ENCODE results near the gene ALG10.
"Not testable (repeated sequence)": the region's sequence is repeated elsewhere in the genome, so short reads cannot be mapped to it uniquely, and the experiment has no call there.

ALG10 gene

DNA sequence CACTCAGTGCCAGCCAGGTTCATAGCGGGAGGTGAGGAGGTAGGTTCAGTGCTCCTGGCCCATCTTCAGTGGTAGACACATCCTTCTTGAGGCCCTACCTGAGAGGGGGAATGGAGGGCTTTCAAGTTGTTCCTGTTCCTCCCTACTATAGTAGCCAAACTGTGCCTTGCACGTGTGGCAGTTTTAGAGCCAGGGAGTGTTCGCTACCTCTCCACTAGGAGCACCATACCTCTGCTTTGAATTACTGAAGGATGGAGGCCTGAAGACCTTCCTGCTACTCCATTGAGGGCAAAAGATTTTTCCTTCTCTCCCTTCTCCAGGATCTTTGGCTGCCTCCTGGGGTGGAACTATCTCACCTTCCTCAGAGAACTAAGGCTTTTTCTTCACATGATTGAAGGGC lies 5.9 kb upstream of the ALG10 start:
- DNase-seq (ENCODE audit: insufficient read length, low spot score), result no peak
- no peak for TF ChIP-seq CTCF (IDR thresholded peaks at IDR 0.05; ENCODE audit: insufficient read depth, missing control alignments)

GRCh38 chr12:34021071-34021470 lies 1.2 kb upstream of the ALG10 start:
- FAIRE-seq (no peak), DNase-seq (ENCODE audit: insufficient read length, low spot score) (no peak)
- no peak for TF ChIP-seq CTCF (IDR thresholded peaks at IDR 0.05; ENCODE audit: insufficient read depth, missing control alignments)

More for the DNA sequence above, 5.9 kb upstream of the ALG10 start:
- FAIRE-seq, result no peak

DNA sequence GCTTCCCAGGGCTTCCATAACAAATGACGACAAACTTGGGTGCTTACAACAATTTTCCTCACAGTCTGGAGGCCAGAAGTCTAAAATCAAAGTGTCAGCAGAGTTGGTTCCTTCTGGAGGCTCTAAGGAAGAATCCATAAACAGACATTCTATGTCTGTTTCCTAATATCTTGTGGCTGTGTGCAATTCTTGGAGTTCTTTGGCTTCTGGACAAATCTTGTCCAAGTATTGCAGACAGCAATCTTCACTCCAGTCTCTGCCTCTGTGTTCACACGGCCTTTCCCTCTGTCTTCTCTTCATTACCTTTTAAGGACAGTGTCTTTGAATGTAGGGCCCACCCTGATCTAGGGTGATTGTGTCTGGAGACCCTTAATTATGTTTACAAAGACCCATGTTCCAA lies 5.4 kb downstream of the ALG10 start:
- not testable (repeated sequence) for DNase-seq (ENCODE audit: insufficient read length, low spot score); FAIRE-seq

- no peak for TF ChIP-seq CTCF (IDR thresholded peaks at IDR 0.05; ENCODE audit: insufficient read depth, missing control alignments)
- no peak for DNase-seq (ENCODE audit: insufficient read length, low spot score)
- no peak for FAIRE-seq
These were observed 8.3 kb downstream of the ALG10 start for GRCh38 chr12:34030591-34030990.

DNA sequence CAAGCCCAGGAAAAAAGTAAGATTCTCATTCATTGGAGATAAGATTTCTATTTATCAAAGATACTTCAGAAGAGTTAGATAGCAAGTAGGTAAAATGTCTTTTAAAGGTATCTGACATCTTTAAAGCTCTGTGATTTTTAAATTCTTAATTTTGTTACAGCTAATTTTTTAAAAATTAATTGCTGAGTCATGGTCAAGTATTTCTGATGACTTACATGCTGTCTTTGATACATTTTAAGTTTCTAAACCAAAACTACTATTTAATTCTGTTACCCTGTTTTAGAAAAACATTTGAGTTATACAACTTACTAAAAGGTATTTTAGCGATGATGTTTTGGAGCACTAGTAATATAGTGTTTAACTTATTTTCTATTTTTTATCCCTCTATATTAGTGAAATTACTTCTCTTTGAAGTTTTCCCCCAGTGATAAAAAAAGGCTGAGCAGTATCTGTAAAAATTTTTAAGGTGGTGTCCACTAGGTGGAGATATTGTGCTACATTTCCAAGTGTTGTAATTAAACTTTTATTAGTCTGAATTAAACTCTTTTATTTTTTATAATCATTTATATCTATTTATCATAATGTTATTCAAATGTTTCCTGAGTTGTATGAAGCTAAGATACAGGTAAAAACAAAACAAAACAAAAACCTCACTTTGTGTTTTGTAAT lies 11.5 kb downstream of the ALG10 start:
- FAIRE-seq (no peak), DNase-seq (ENCODE audit: insufficient read length, low spot score) (no peak)
- peak; percentile 40 for TF ChIP-seq CTCF (IDR thresholded peaks at IDR 0.05; ENCODE audit: insufficient read depth, missing control alignments)

GRCh38 chr12:34038357-34038756 lies 16.1 kb downstream of the ALG10 start:
- not testable (repeated sequence) for FAIRE-seq; DNase-seq (ENCODE audit: insufficient read length, low spot score)
- TF ChIP-seq CTCF (IDR thresholded peaks at IDR 0.05; ENCODE audit: insufficient read depth, missing control alignments), result peak; percentile 48

- DNase-seq (ENCODE audit: insufficient read length, low spot score) (no peak), FAIRE-seq (no peak)
- no peak for TF ChIP-seq CTCF (IDR thresholded peaks at IDR 0.05; ENCODE audit: insufficient read depth, missing control alignments)
These were observed 24.3 kb downstream of the ALG10 start for GRCh38 chr12:34046570-34046969.

- not testable (repeated sequence) for FAIRE-seq; DNase-seq (ENCODE audit: insufficient read length, low spot score)
These were observed 25.6 kb downstream of the ALG10 start for GRCh38 chr12:34047855-34048254.
